D721Med (cell line): ENCODE results near the gene PCDHGA7.
"Not testable (repeated sequence)": the region's sequence is repeated elsewhere in the genome, so short reads cannot be mapped to it uniquely, and the experiment has no call there.

Experiments
- DNase-seq: peaks from one replicate; pipeline ENCODE4 v3.0.0; 2011; ENCODE audit warnings: low spot score; ENCODE audit not compliant: insufficient read length
- FAIRE-seq: peaks from 2 replicates; lab custom pipeline; 2011; peaks lifted over from hg19 to GRCh38; lab: Jason Lieb, UNC
- TF ChIP-seq, protein P1 (sequence below): IDR thresholded peaks from 2 replicates; pipeline ENCODE4 v1.5.1; 2012; ENCODE audit warnings: mild to moderate bottlenecking, control low read depth; ENCODE audit not compliant: insufficient read depth; ENCODE audit errors: missing control alignments

PCDHGA7 gene

DNA sequence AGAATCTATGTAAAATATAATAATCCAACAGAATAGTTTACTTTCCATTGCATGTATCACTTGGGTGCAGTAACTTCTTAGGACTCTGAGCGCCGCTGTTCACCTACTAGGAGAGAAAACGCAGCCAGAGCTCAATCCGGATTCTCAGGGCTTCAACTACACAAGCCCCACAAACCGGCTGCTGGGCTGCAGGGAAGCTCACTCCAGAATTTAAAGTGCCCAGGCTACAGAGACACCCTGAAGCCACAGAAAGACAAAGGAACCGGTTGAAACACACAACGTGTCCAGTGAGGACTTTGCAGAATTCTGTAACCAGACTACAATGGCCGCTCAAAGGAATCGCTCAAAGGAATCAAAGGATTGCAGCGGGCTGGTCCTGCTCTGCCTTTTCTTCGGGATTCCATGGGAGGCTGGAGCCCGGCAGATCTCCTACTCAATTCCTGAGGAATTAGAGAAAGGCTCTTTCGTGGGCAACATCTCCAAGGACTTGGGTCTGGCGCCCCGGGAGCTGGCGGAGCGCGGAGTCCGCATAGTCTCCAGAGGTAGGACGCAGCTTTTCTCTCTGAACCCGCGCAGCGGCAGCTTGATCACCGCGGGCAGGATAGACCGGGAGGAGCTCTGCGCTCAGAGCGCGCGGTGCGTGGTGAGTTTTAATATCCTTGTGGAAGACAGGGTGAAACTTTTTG is 30.5 kb downstream of the PCDHGA7 start, which contains the start of gene PCDHGA10:
TSS of gene PCDHGA10 (plus strand) at position 134 of the 686 bp plus-strand sequence. CDS start at position 323, 189 bp downstream.
- TF ChIP-seq, protein P1, sequence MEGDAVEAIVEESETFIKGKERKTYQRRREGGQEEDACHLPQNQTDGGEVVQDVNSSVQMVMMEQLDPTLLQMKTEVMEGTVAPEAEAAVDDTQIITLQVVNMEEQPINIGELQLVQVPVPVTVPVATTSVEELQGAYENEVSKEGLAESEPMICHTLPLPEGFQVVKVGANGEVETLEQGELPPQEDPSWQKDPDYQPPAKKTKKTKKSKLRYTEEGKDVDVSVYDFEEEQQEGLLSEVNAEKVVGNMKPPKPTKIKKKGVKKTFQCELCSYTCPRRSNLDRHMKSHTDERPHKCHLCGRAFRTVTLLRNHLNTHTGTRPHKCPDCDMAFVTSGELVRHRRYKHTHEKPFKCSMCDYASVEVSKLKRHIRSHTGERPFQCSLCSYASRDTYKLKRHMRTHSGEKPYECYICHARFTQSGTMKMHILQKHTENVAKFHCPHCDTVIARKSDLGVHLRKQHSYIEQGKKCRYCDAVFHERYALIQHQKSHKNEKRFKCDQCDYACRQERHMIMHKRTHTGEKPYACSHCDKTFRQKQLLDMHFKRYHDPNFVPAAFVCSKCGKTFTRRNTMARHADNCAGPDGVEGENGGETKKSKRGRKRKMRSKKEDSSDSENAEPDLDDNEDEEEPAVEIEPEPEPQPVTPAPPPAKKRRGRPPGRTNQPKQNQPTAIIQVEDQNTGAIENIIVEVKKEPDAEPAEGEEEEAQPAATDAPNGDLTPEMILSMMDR, result no peak
- DNase-seq (no peak), FAIRE-seq (no peak)

DNA sequence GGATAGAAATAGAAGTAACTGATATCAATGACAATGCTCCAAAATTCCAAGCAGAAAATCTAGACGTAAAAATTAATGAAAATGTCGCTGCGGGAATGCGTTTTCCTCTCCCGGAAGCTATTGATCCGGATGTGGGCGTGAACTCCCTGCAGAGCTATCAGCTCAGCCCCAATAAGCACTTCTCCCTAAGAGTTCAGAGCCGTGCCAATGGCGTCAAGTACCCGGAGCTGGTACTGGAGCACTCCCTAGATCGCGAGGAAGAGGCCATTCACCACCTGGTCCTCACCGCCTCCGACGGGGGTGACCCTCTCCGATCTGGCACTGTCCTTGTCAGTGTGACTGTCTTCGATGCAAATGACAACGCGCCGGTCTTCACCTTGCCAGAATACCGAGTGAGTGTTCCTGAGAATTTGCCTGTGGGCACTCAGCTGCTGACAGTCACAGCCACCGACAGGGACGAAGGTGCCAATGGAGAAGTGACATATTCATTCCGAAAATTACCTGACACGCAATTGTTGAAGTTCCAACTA is 31.1 kb downstream of the PCDHGA7 start:
- TF ChIP-seq, protein P1, result no peak
- FAIRE-seq (no peak), DNase-seq (no peak)

DNA sequence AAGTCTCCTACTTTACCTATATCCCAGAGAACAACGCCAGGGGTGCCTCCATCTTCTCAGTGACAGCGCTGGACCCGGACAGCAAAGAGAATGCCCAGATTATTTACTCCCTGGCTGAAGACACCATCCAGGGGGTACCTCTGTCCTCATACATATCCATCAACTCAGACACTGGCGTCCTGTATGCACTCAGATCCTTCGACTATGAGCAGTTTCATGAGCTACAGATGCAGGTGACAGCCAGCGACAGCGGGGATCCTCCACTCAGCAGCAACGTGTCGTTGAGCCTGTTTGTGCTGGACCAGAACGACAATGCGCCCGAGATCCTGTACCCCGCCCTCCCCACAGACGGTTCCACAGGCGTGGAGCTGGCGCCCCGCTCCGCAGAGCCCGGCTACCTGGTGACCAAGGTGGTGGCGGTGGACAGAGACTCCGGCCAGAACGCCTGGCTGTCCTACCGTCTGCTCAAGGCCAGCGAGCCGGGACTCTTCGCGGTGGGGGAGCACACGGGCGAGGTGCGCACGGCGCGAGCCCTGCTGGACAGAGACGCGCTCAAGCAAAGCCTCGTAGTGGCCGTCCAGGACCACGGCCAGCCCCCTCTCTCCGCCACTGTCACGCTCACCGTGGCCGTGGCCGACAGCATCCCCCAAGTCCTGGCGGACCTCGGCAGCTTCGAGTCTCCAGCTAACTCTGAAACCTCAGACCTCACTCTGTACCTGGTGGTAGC is 32.2 kb downstream of the PCDHGA7 start:
- FAIRE-seq, DNase-seq: not testable (repeated sequence)

GRCh38 chr5:141415275-141415618 is 32.7 kb downstream of the PCDHGA7 start:
- FAIRE-seq, DNase-seq: not testable (repeated sequence)

DNA sequence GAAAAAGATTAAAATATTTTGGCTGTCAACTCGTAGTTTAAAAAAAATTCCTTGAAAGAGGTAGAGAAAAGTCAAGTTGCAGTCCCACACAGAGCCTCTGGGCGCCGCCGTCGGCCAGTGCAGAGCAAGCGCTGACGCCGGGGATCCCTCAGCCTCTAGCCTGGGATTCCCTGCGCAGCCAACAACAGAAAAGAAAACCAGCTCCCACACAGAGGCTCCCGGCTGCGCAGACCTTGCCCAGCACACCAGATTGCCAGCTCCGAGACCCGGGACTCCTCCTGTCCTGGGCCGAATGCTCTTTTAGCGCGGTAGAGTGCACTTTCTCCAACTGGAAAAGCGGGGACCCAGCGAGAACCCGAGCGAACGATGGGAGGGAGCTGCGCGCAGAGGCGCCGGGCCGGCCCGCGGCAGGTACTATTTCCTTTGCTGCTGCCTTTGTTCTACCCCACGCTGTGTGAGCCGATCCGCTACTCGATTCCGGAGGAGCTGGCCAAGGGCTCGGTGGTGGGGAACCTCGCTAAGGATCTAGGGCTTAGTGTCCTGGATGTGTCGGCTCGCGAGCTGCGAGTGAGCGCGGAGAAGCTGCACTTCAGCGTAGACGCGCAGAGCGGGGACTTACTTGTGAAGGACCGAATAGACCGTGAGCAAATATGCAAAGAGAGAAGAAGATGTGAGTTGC is 35.1 kb downstream of the PCDHGA7 start, which contains the start of gene PCDHGB7:
TSS of gene PCDHGB7 (plus strand) at position 184 of the 679 bp plus-strand sequence. CDS start at position 367, 183 bp downstream.
- not testable (repeated sequence) for DNase-seq, FAIRE-seq

- TF ChIP-seq, protein P1, result no peak
- no peak for DNase-seq
- FAIRE-seq, result no peak
Observed at GRCh38 chr5:141419074-141419880, 36.7 kb downstream of the PCDHGA7 start.

GRCh38 chr5:141420855-141421488 is 38.4 kb downstream of the PCDHGA7 start, which contains the start of gene PCDHGA11:
TSS of gene PCDHGA11 (plus strand) at chr5:141421051. CDS start at chr5:141421228, 177 bp downstream.
- TF ChIP-seq, protein P1, result no peak
- FAIRE-seq (no peak), DNase-seq (no peak)
